CD14-positive monocyte (primary cell): Measurements from ENCODE around the gene FBXL17. TPM values are rescaled to one million over a fixed set of nuclear protein-coding genes. Genes with fewer than 3 reads are reported as not detected.
"Not testable (repeated sequence)": the region's sequence is repeated elsewhere in the genome, so short reads cannot be mapped to it uniquely, and the experiment has no call there.

Source experiments
- DNase-seq, 3 donors: peaks; one replicate each; pipeline ENCODE4 v3.0.0-alpha.2; 2011 to 2022
- H2AFZ ChIP-seq: 2 replicates; pipeline ENCODE4 v1.6.0; 2012; ENCODE audit warnings: mild to moderate bottlenecking, low read depth, low read length, inconsistent platforms; ENCODE audit not compliant: insufficient read depth, poor library complexity, severe bottlenecking
- H3K27ac ChIP-seq, 2 donors: 1 replicate in 1 of 2; 2 replicates in 1 of 2; pipeline ENCODE4 v1.5.1; 2012 to 2013; ENCODE audit warnings: low read length in 2 of 2, control low read depth in 1 of 2, inconsistent platforms in 1 of 2, low read depth in 1 of 2, mild to moderate bottlenecking in 1 of 2
- H3K27me3 ChIP-seq, 2 donors: one replicate each; pipeline versions ENCODE4 v1.6.0 to v1.6.1; 2011 to 2013; ENCODE audit warnings: low read length in 2 of 2; ENCODE audit not compliant: control insufficient read depth in 2 of 2, insufficient read depth in 2 of 2
- H3K36me3 ChIP-seq, 2 donors: replicated peaks in 1 of 2; 1 replicate in 1 of 2; 2 replicates in 1 of 2; pipeline versions ENCODE4 v1.5.1 to v1.6.1; 2012 to 2013; ENCODE audit warnings: low read length in 2 of 2, control low read depth in 1 of 2, inconsistent platforms in 1 of 2, mild to moderate bottlenecking in 1 of 2; ENCODE audit not compliant: insufficient read depth in 2 of 2, control insufficient read depth in 1 of 2
- H3K4me1 ChIP-seq, 2 donors: 1 replicate in 1 of 2; 2 replicates in 1 of 2; pipeline versions ENCODE4 v1.5.1 to v1.6.1; 2012 to 2013; ENCODE audit warnings: low read length in 2 of 2, control low read depth in 1 of 2, inconsistent platforms in 1 of 2, mild to moderate bottlenecking in 1 of 2, moderate library complexity in 1 of 2; ENCODE audit not compliant: insufficient read depth in 2 of 2, control insufficient read depth in 1 of 2
- H3K4me2 ChIP-seq: replicated peaks from 2 replicates; pipeline ENCODE3; 2012; ENCODE audit warnings: low read length, moderate library complexity, mild to moderate bottlenecking; ENCODE audit not compliant: poor library complexity, severe bottlenecking; ENCODE audit errors: extremely low read depth
- H3K4me3 ChIP-seq, 3 experiments: fragments of 200-600 bp in 1 of 3; sonication (generic) in 1 of 3; replicated peaks in 1 of 3; 1 replicate in 2 of 3; 2 replicates in 1 of 3; pipeline ENCODE4 v1.5.1; 2011 to 2013; ENCODE audit warnings: low read length in 3 of 3, mild to moderate bottlenecking in 3 of 3, control low read depth in 2 of 3, low read depth in 2 of 3, inconsistent platforms in 1 of 3, moderate library complexity in 1 of 3
- H3K79me2 ChIP-seq: 2 replicates; pipeline ENCODE4 v1.6.0; 2012; ENCODE audit warnings: mild to moderate bottlenecking, control low read depth, inconsistent platforms, low read length, moderate library complexity; ENCODE audit not compliant: insufficient read depth
- H3K9ac ChIP-seq: 2 replicates; pipeline ENCODE4 v1.6.0; 2017; ENCODE audit warnings: low read length, mild to moderate bottlenecking; ENCODE audit not compliant: insufficient read depth, poor library complexity, severe bottlenecking
- H3K9me3 ChIP-seq, 2 donors: replicated peaks in 1 of 2; 1 replicate in 1 of 2; 2 replicates in 1 of 2; pipeline versions ENCODE4 v1.5.1 to v1.6.1; 2012 to 2013; ENCODE audit warnings: low read length in 2 of 2, control low read depth in 1 of 2; ENCODE audit not compliant: control insufficient read depth in 1 of 2, insufficient read depth in 1 of 2
- H4K20me1 ChIP-seq: 2 replicates; pipeline ENCODE4 v1.6.0; 2012; ENCODE audit warnings: mild to moderate bottlenecking, low read length, control low read depth, moderate library complexity; ENCODE audit not compliant: insufficient read depth
- H3K27ac Mint-ChIP-seq, 7 donors: one replicate each; pipeline ENCODE4 v1.8.0; 2020; ENCODE audit warnings: mild to moderate bottlenecking in 7 of 7, mixed read lengths in 7 of 7, moderate library complexity in 6 of 7, inconsistent platforms in 2 of 7
- H3K27me3 Mint-ChIP-seq, 3 donors: one replicate each; pipeline ENCODE4 v1.8.0; 2021 to 2022; ENCODE audit warnings: low read depth in 3 of 3, mild to moderate bottlenecking in 3 of 3, mixed read lengths in 3 of 3, moderate library complexity in 3 of 3, inconsistent platforms in 1 of 3
- H3K36me3 Mint-ChIP-seq, 2 donors: one replicate each; pipeline ENCODE4 v1.8.0; 2020; ENCODE audit warnings: mixed read lengths in 2 of 2, inconsistent platforms in 1 of 2, mild to moderate bottlenecking in 1 of 2
- H3K4me1 Mint-ChIP-seq: one replicate; pipeline ENCODE4 v1.8.0; 2020; ENCODE audit warnings: mild to moderate bottlenecking, mixed read lengths
- H3K4me3 Mint-ChIP-seq, 2 donors: one replicate each; pipeline ENCODE4 v1.8.0; 2020; ENCODE audit warnings: mild to moderate bottlenecking in 2 of 2, mixed read lengths in 2 of 2, moderate library complexity in 1 of 2
- H3K9me3 Mint-ChIP-seq, 7 donors: one replicate each; pipeline ENCODE4 v1.8.0; 2020 to 2022; ENCODE audit warnings: mixed read lengths in 7 of 7, mild to moderate bottlenecking in 6 of 7, moderate library complexity in 6 of 7, inconsistent platforms in 2 of 7
- CTCF ChIP-seq: fragments of 200-600 bp; IDR thresholded peaks from one replicate; pipeline ENCODE4 v1.8.0; 2022; ENCODE audit warnings: antibody characterized with exemption, mild to moderate bottlenecking
- WGBS: methylation state at CpG from one replicate; pipeline ENCODE4 v1.1.5; 2013; ENCODE audit warnings: missing lambda C conversion rate; ENCODE audit not compliant: insufficient coverage; 5-methylcytosine and 5-hydroxymethylcytosine counted together
- intact Hi-C, 2 donors: fragments of 100-400 bp; cut with micrococcal nuclease; formaldehyde crosslinking; loops; one replicate each; pipeline versions ENCODE4 v1.15.0 to v1.15.1; 2023
- polyA plus RNA-seq, 3 donors: library from polyadenylated mRNA; depleted of rRNA in 1 of 3; unstranded in 2 of 3; stranded (reverse) in 1 of 3; fragments of 300-500 nt in 2 of 3; fragments of >200 nt in 1 of 3; fragmentation: Illumina TruSeq in 2 of 3; gene quantifications; 1 replicate in 2 of 3; 2 replicates in 1 of 3; pipeline ENCODE4 v1.2.3, GENCODE V29; 2012 to 2021

Gene FBXL17
- polyA plus RNA-seq, 3 donors = 1.5 to 6.6 (median 2.0) TPM

DNA sequence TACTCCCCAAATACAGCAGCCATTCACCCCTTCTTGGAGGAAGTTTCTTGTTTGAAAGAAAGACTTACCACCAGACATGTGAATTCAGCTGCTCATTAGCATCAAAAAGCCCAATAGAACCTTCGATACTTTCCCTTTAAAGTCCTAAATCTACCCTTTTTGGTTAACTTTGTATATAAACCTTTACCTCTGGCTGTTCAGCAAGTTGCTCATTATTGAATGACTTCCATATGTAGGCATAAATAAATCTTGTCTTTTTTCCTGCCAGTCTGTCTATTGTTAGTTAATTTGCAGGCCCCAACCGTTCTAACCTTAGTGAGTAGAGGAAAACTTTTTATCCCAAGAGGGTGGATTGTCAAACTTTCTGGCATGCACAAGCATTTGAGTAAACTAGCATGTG is 27.9 kb upstream of the FBXL17 start:
- no CpG with 5 or more reads among the region's 2 CpGs for WGBS
- no peaks in the 10 kb centered on the region for H3K36me3 Mint-ChIP-seq
- H3K27me3 Mint-ChIP-seq = peaks cover 1 to 2% (median 2%) of the 10 kb centered on the region in 3 donors
- H3K4me3 Mint-ChIP-seq = no peak overlapping the region
- Histone ChIP-seq H3K27ac (no peak overlapping the region), H3K79me2 (no peaks in the 10 kb centered on the region), H2AFZ (no peak overlapping the region), H3K4me2 (no peak overlapping the region), H3K27me3 (no peaks in the 10 kb centered on the region), H4K20me1 (no peaks in the 10 kb centered on the region), H3K9ac (no peak overlapping the region), H3K36me3 (no peaks in the 10 kb centered on the region), H3K4me1 (no peaks in the 10 kb centered on the region), H3K4me3 (no peak overlapping the region), H3K9me3 (no peaks in the 10 kb centered on the region)
- peaks cover 0 to 5% (median 0%) of the 10 kb centered on the region in 7 donors for H3K9me3 Mint-ChIP-seq
- TF ChIP-seq CTCF = no peak
- no peaks in the 10 kb centered on the region for H3K4me1 Mint-ChIP-seq
- no peak overlapping the region for H3K27ac Mint-ChIP-seq
- intact Hi-C loops = no loop called here
- DNase-seq = no peak

DNA sequence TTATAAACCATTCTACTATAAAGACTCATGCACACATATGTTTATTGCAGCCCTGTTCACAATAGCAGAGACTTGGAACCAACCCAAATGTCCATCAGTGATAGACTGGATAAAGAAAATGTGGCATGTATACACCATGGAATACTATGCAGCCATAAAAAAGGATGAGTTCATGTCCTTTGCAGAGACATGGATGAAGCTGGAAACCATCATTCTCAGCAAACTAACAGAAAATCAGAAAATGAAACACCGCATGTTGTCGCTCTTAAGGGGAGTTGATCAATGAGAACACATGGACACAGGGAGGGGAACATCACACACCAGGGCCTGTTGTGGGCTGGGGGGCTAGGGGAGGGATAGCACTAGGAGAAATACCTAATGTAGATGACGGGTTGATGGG is 23.3 kb upstream of the FBXL17 start:
- DNase-seq, H3K27ac Mint-ChIP-seq, H3K4me2 ChIP-seq, H3K36me3 Mint-ChIP-seq, H3K27me3 ChIP-seq, H3K27ac ChIP-seq, H3K4me3 ChIP-seq, H3K4me3 Mint-ChIP-seq, H3K9me3 ChIP-seq, H3K79me2 ChIP-seq, H3K4me1 Mint-ChIP-seq, H3K4me1 ChIP-seq, intact Hi-C loops, H3K27me3 Mint-ChIP-seq, H4K20me1 ChIP-seq, H3K9ac ChIP-seq, H3K36me3 ChIP-seq, H2AFZ ChIP-seq: not testable (repeated sequence)
- no CpG with 5 or more reads among the region's 3 CpGs for WGBS
- H3K9me3 Mint-ChIP-seq = peaks cover 6 to 20% (median 15%) of the 10 kb centered on the region in 7 donors
